HCT116 (cell line): ENCODE results near the gene DPEP3. TPM values are rescaled to one million over a fixed set of nuclear protein-coding genes. Genes with fewer than 3 reads are reported as not detected.

ENCODE experiments used
- ATAC-seq: fragments of 200-7000 bp; cut with Tn5 transposase; 2 replicates; pipeline ENCODE4 v1.9.1; 2020; ENCODE audit warnings: mild to moderate bottlenecking, moderate library complexity
- BruUV-seq: library from RNA; stranded (reverse); fragments of 400-500 nt; replicated peaks from 2 replicates; lab custom pipeline; 2021; lab: Mats Ljungman, UMichigan
- CTCF ChIA-PET: fragments of 300-600 bp; sonication (Branson Sonifier 250); formaldehyde crosslinking; loops from one replicate; lab custom pipeline; 2021; ENCODE audit warnings: antibody characterized with exemption; lab: Charles Lee
- POLR2A ChIA-PET: fragments of 300-600, 350-600 bp; sonication (Branson Sonifier 250); formaldehyde crosslinking; loops from one replicate; lab custom pipeline; 2021; ENCODE audit warnings: antibody characterized with exemption; lab: Charles Lee
- RAD21 ChIA-PET, 2 experiments: fragments of 300-600 bp; sonication (Branson Sonifier 250); formaldehyde crosslinking; loops; one replicate each; lab custom pipeline; 2023; ENCODE audit warnings: low total read pairs in 2 of 2; ENCODE audit not compliant: uncharacterized antibody in 2 of 2, unreplicated experiment in 2 of 2, low non-redundant PET in 1 of 2; lab: Charles Lee
- DNase-seq: peaks from one replicate; pipeline ENCODE4 v3.0.0-alpha.2; 2010; ENCODE audit warnings: low read depth, low spot score
- H2AFZ ChIP-seq: fragments of 200-600 bp; shearing (Covaris generic), sonication (generic); 2 replicates; pipeline ENCODE4 v1.6.1; 2017; ENCODE audit warnings: low read depth, mixed run types, mixed read lengths, antibody characterized with exemption, low read length; ENCODE audit not compliant: poor library complexity, severe bottlenecking
- H3K27ac ChIP-seq: 2 replicates; pipeline ENCODE4 v1.5.1; 2012; ENCODE audit warnings: low read depth, low read length
- H3K27me3 ChIP-seq: fragments of 200-600 bp; sonication (generic); 2 replicates; pipeline ENCODE4 v1.6.1; 2016; ENCODE audit warnings: mixed run types, low read length, mixed read lengths; ENCODE audit not compliant: insufficient read depth
- H3K36me3 ChIP-seq, 2 experiments: fragments of 200-500 bp in 1 of 2; fragments of 200-600 bp in 1 of 2; sonication (Bioruptor generic) in 1 of 2; sonication (generic) in 1 of 2; 2 replicates each; pipeline versions ENCODE4 v1.5.1 to v1.6.1; 2014 to 2016; ENCODE audit warnings: low read length in 2 of 2, inconsistent platforms in 1 of 2, mixed read lengths in 1 of 2, mixed run types in 1 of 2; ENCODE audit not compliant: insufficient read depth in 2 of 2, control insufficient read depth in 1 of 2
- H3K4me1 ChIP-seq, 2 experiments: fragments of 200-600 bp in 1 of 2; sonication (generic) in 1 of 2; 2 replicates each; pipeline versions ENCODE4 v1.5.1 to v1.6.1; 2012 to 2017; ENCODE audit warnings: low read length in 2 of 2, inconsistent platforms in 1 of 2, mild to moderate bottlenecking in 1 of 2, mixed read lengths in 1 of 2, mixed run types in 1 of 2, moderate library complexity in 1 of 2; ENCODE audit not compliant: insufficient read depth in 2 of 2, control insufficient read depth in 1 of 2
- H3K4me2 ChIP-seq: fragments of 200-600 bp; sonication (generic); 2 replicates; pipeline ENCODE4 v1.6.1; 2017; ENCODE audit warnings: mixed run types, low read length, mixed read lengths
- H3K4me3 ChIP-seq, 2 experiments: fragments of 200-600 bp in 1 of 2; sonication (generic) in 1 of 2; replicated peaks in 1 of 2; 2 replicates each; pipeline ENCODE4 v1.5.1; 2011 to 2016; ENCODE audit warnings: low read length in 2 of 2, control low read depth in 1 of 2, low read depth in 1 of 2, mild to moderate bottlenecking in 1 of 2, mixed read lengths in 1 of 2, mixed run types in 1 of 2
- H3K79me2 ChIP-seq: fragments of 200-600 bp; sonication (generic); 2 replicates; pipeline ENCODE4 v1.6.1; 2017; ENCODE audit warnings: mild to moderate bottlenecking, mixed run types, low read length, moderate library complexity, mixed read lengths; ENCODE audit not compliant: insufficient read depth
- H3K9ac ChIP-seq: fragments of 200-600 bp; sonication (generic); 2 replicates; pipeline ENCODE4 v1.6.1; 2016; ENCODE audit warnings: low read length, mixed read lengths
- H3K9me2 ChIP-seq: fragments of 200-600 bp; sonication (generic), shearing (Covaris generic); 2 replicates; pipeline ENCODE4 v1.6.1; 2017; ENCODE audit warnings: mixed run types, mild to moderate bottlenecking, moderate library complexity; ENCODE audit not compliant: insufficient read depth
- H3K9me3 ChIP-seq, 2 experiments: fragments of 200-500 bp in 1 of 2; fragments of 200-600 bp in 1 of 2; sonication (Bioruptor generic) in 1 of 2; sonication (generic) in 1 of 2; 2 replicates each; pipeline ENCODE4 v1.6.1; 2014 to 2017; ENCODE audit warnings: low read length in 2 of 2, mixed read lengths in 2 of 2, inconsistent platforms in 1 of 2, low read depth in 1 of 2, mild to moderate bottlenecking in 1 of 2, mixed run types in 1 of 2, moderate library complexity in 1 of 2; ENCODE audit not compliant: control insufficient read depth in 1 of 2, insufficient read depth in 1 of 2
- H4K20me1 ChIP-seq: fragments of 200-600 bp; sonication (generic), shearing (Covaris generic); 2 replicates; pipeline ENCODE4 v1.6.1; 2017; ENCODE audit warnings: mixed run types, mild to moderate bottlenecking, moderate library complexity; ENCODE audit not compliant: insufficient read depth
- CBX3 ChIP-seq: IDR thresholded peaks from 2 replicates; pipeline ENCODE4 v1.6.1; 2012; ENCODE audit warnings: low read depth
- CEBPB ChIP-seq: IDR thresholded peaks from 2 replicates; pipeline ENCODE4 v1.6.1; 2012; ENCODE audit warnings: low read depth
- CTCF ChIP-seq, 3 experiments: fragments of 200-600 bp in 1 of 3; sonication (generic) in 1 of 3; IDR thresholded peaks in 2 of 3; conservative IDR thresholded peaks in 1 of 3; 2 replicates each; pipeline ENCODE4 v1.5.1; 2012 to 2017; ENCODE audit warnings: low read depth in 2 of 3, low read length in 2 of 3, antibody characterized with exemption in 1 of 3, borderline replicate concordance in 1 of 3, control low read depth in 1 of 3, mild to moderate bottlenecking in 1 of 3, mixed read lengths in 1 of 3, mixed run types in 1 of 3, moderate library complexity in 1 of 3; ENCODE audit not compliant: insufficient read depth in 1 of 3
- EGR1 ChIP-seq: IDR thresholded peaks from 2 replicates; pipeline ENCODE4 v1.6.1; 2012; ENCODE audit warnings: low read depth
- ELF1 ChIP-seq: IDR thresholded peaks from 2 replicates; pipeline ENCODE4 v1.6.1; 2012; ENCODE audit warnings: low read depth, borderline replicate concordance
- EZH2 ChIP-seq: fragments of 200-600 bp; sonication (generic); IDR thresholded peaks from 2 replicates; pipeline ENCODE4 v1.6.1; 2017; ENCODE audit warnings: antibody characterized with exemption, mixed run types
- EZH2phosphoT487 ChIP-seq: fragments of 200-600 bp; IDR thresholded peaks from 2 replicates; pipeline ENCODE4 v1.6.1; 2018; ENCODE audit warnings: antibody characterized with exemption, borderline replicate concordance
- FOSL1 ChIP-seq: IDR thresholded peaks from 2 replicates; pipeline ENCODE4 v1.6.1; 2012; ENCODE audit warnings: low read depth
- JUND ChIP-seq: IDR thresholded peaks from 2 replicates; pipeline ENCODE4 v1.6.1; 2012
- POLR2A ChIP-seq: IDR thresholded peaks from 2 replicates; pipeline ENCODE4 v1.7.0; 2011; ENCODE audit warnings: borderline replicate concordance; ENCODE audit not compliant: insufficient read depth, insufficient read length; ENCODE audit errors: extremely low read depth
- POLR2AphosphoS5 ChIP-seq: IDR thresholded peaks from 2 replicates; pipeline ENCODE4 v1.6.1; 2011; ENCODE audit warnings: mild to moderate bottlenecking, low read depth, low read length, moderate library complexity
- RAD21 ChIP-seq: IDR thresholded peaks from 2 replicates; pipeline ENCODE4 v1.6.1; 2012; ENCODE audit warnings: low read depth, mild to moderate bottlenecking
- SIN3A ChIP-seq: IDR thresholded peaks from 2 replicates; pipeline ENCODE4 v1.6.1; 2012; ENCODE audit warnings: low read depth
- SP1 ChIP-seq: IDR thresholded peaks from 2 replicates; pipeline ENCODE4 v1.6.1; 2012; ENCODE audit warnings: low read depth
- TCF7L2 ChIP-seq: IDR thresholded peaks from 2 replicates; pipeline ENCODE4 v1.7.0; 2011; ENCODE audit warnings: borderline replicate concordance, inconsistent platforms; ENCODE audit not compliant: insufficient read depth, insufficient read length; ENCODE audit errors: extremely low read depth
- ZFX ChIP-seq: fragments of 450-650 bp; IDR thresholded peaks from 2 replicates; pipeline ENCODE4 v1.6.1; 2017
- ZNF274 ChIP-seq: fragments of 200-500 bp; sonication (Bioruptor generic); IDR thresholded peaks from 2 replicates; pipeline ENCODE4 v1.6.1; 2014; ENCODE audit warnings: mild to moderate bottlenecking, low read depth, low read length, inconsistent platforms
- intact Hi-C: fragments of 100-400 bp; cut with micrococcal nuclease; formaldehyde crosslinking; loops from 2 replicates; pipeline ENCODE4 v1.10.0; 2022
- total RNA-seq: library from RNA; stranded (reverse); gene quantifications from one replicate; pipeline ENCODE4 v1.2.1, GENCODE V29; 2021; ENCODE audit not compliant: unreplicated experiment
- TF ChIP-seq, protein P1 (sequence below): IDR thresholded peaks from 2 replicates; pipeline ENCODE4 v1.6.1; 2012

The DPEP3 gene
- total RNA-seq, 1 experiment from 2014 or later = not detected

DNA sequence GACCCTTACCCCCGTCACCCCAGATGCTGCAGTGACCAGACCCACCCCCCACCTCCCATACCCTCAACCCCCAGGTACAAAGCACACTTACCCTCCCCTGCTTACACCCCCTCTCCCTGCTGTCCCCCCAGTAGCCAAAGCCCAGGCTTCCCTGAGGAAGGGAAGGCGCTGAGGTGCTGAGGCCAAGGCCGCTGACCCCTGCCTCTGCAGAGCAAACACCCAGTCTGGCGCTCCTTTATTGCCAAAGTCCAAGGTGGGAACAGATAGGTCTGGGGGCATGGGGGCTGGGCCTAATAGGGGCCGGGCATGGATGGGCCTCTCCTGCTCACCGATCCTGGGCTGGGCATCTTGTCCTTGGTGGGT lies 37.1 kb downstream of the DPEP3 start:
- Histone ChIP-seq H3K9me3 (no peaks in the 10 kb centered on the region), H3K4me3 (no peak overlapping the region), H3K27me3 (no peaks in the 10 kb centered on the region), H3K4me1 (peaks cover 0 to 16% of the 10 kb centered on the region in 2 experiments; a peak in 2 of 4 replicates), H3K79me2 (no peaks in the 10 kb centered on the region; the same call in 1 of the 2 replicates), H4K20me1 (no peaks in the 10 kb centered on the region), H3K36me3 (peaks cover 0 to 16% of the 10 kb centered on the region in 2 experiments; a peak in 2 of 4 replicates), H3K4me2 (no peak overlapping the region), H2AFZ (no peak overlapping the region), H3K27ac (no peak overlapping the region; the same call in 1 of the 2 replicates), H3K9ac (no peak overlapping the region), H3K9me2 (no peaks in the 10 kb centered on the region)
- CTCF ChIA-PET = interaction anchor here (1.5 to 1.7 kb wide), 2 partner anchors 24 to 127 kb away, joined by 4 read pairs; no protein-coding TSS in a partner anchor
- intact Hi-C loops = no loop called here
- TF ChIP-seq POLR2AphosphoS5 = no peak
- no peak for TF ChIP-seq TCF7L2
- no peak for TF ChIP-seq RAD21
- TF ChIP-seq, protein P1, sequence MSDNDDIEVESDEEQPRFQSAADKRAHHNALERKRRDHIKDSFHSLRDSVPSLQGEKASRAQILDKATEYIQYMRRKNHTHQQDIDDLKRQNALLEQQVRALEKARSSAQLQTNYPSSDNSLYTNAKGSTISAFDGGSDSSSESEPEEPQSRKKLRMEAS = no peak
- TF ChIP-seq FOSL1 = no peak
- TF ChIP-seq ELF1 = no peak
- TF ChIP-seq EGR1 = no peak
- TF ChIP-seq SIN3A = no peak
- TF ChIP-seq EZH2 = no peak
- TF ChIP-seq CTCF (IDR thresholded peaks at IDR 0.05 in 2 of 3, conservative IDR thresholded peaks at IDR 0.05 in 1 of 3; ENCODE audit: borderline replicate concordance in 1 of 3, insufficient read depth in 1 of 3, low read depth in 2 of 3, low read length in 2 of 3) = no peak
- no peak for TF ChIP-seq CEBPB
- TF ChIP-seq ZNF274 = no peak
- no peak for TF ChIP-seq JUND
- TF ChIP-seq ZFX = no peak
- no peak for TF ChIP-seq EZH2phosphoT487
- no peak for TF ChIP-seq CBX3
- TF ChIP-seq POLR2A = no peak
- no peak for TF ChIP-seq SP1
- RAD21 ChIA-PET = no interaction called here
- BruUV-seq = no TSS peak
- DNase-seq (no peak), ATAC-seq (no peak)
- POLR2A ChIA-PET = no interaction called here
